Colonic mucosa (tissue), 4 donors: ENCODE data around the gene LIPJ. TPM values are rescaled to one million over a fixed set of nuclear protein-coding genes. Genes with fewer than 3 reads are reported as not detected.

ENCODE experiments used
- DNase-seq: peaks from one replicate; pipeline ENCODE4 v3.0.0-alpha.2; 2020
- H3K27ac ChIP-seq: fragments of 200-600 bp; one replicate; pipeline ENCODE4 v1.8.0; 2021
- H3K27me3 ChIP-seq: fragments of 200-600 bp; one replicate; pipeline ENCODE4 v1.8.0; 2021
- H3K36me3 ChIP-seq: fragments of 200-600 bp; one replicate; pipeline ENCODE4 v1.8.0; 2021
- H3K4me1 ChIP-seq: fragments of 200-600 bp; one replicate; pipeline ENCODE4 v1.8.0; 2021; ENCODE audit warnings: mild to moderate bottlenecking
- H3K4me3 ChIP-seq: fragments of 200-600 bp; one replicate; pipeline ENCODE4 v1.8.0; 2021
- H3K9ac ChIP-seq, 2 donors: one replicate each; pipeline ENCODE4 v1.7.0; 2013; ENCODE audit warnings: control low read depth in 2 of 2, low read depth in 2 of 2, low read length in 2 of 2
- H3K9me3 ChIP-seq: fragments of 200-600 bp; one replicate; pipeline ENCODE4 v1.8.0; 2021
- CTCF ChIP-seq: fragments of 200-600 bp; IDR thresholded peaks from one replicate; pipeline ENCODE4 v1.8.0; 2022; ENCODE audit warnings: antibody characterized with exemption, mild to moderate bottlenecking
- intact Hi-C: fragments of 100-400 bp; cut with DNase I; formaldehyde crosslinking; loops from one replicate; pipeline ENCODE4 v1.14.1; 2022
- total RNA-seq, 2 donors: library from RNA; stranded (reverse); fragmentation: NEBNext Ultra II Directional in 1 of 2; extraction: Animal tissue kit (Norgen Biotek cat#: 25700) in 1 of 2; gene quantifications; one replicate each; pipeline ENCODE4 v1.2.1, GENCODE V29; 2021
- donor health status: healthy.
- donor health status: DM: no; HTN: no; CAD: no.
- donor health status: DM: no; HTN: no; CAD: no.

Gene LIPJ
- total RNA-seq, 2 donors from 2014 or later = 0.16 TPM; not detected in 1

GRCh38 chr10:88616250-88616977 is 29.9 kb downstream of the LIPJ start:
- Histone ChIP-seq H3K36me3 (no peaks in the 10 kb centered on the region), H3K27ac (no peak overlapping the region), H3K27me3 (no peaks in the 10 kb centered on the region), H3K9me3 (no peaks in the 10 kb centered on the region), H3K9ac (no peak overlapping the region), H3K4me3 (no peak overlapping the region), H3K4me1 (no peaks in the 10 kb centered on the region)
- no peak for DNase-seq
- TF ChIP-seq CTCF = no peak
- intact Hi-C loops = no loop called here

GRCh38 chr10:88617772-88618300 is 31.3 kb downstream of the LIPJ start:
- no peaks in the 10 kb centered on the region for H3K9me3 ChIP-seq
- TF ChIP-seq CTCF = no peak
- no peaks in the 10 kb centered on the region for H3K4me1 ChIP-seq
- no peak for DNase-seq
- H3K36me3 ChIP-seq = no peaks in the 10 kb centered on the region
- intact Hi-C loops = no loop called here
- no peak overlapping the region for H3K27ac ChIP-seq
- no peak overlapping the region for H3K9ac ChIP-seq
- H3K4me3 ChIP-seq = no peak overlapping the region
- H3K27me3 ChIP-seq = no peaks in the 10 kb centered on the region

- H3K4me1 ChIP-seq = no peaks in the 10 kb centered on the region
- no peaks in the 10 kb centered on the region for H3K27me3 ChIP-seq
- intact Hi-C loops = no loop called here
- H3K9ac ChIP-seq = no peak overlapping the region
- no peak overlapping the region for H3K27ac ChIP-seq
- DNase-seq = no peak
- no peaks in the 10 kb centered on the region for H3K9me3 ChIP-seq
- H3K4me3 ChIP-seq = no peak overlapping the region
- H3K36me3 ChIP-seq = no peaks in the 10 kb centered on the region
- no peak for TF ChIP-seq CTCF
Observed at GRCh38 chr10:88618496-88618895, 31.9 kb downstream of the LIPJ start.

GRCh38 chr10:88620441-88620840 is 33.9 kb downstream of the LIPJ start:
- Histone ChIP-seq H3K4me1 (no peaks in the 10 kb centered on the region), H3K4me3 (no peak overlapping the region), H3K27me3 (no peaks in the 10 kb centered on the region), H3K9me3 (no peaks in the 10 kb centered on the region), H3K9ac (no peak overlapping the region), H3K27ac (no peak overlapping the region), H3K36me3 (no peaks in the 10 kb centered on the region)
- TF ChIP-seq CTCF = no peak
- no peak for DNase-seq
- intact Hi-C loops = no loop called here

- no peak for TF ChIP-seq CTCF
- H3K27ac ChIP-seq = no peak overlapping the region
- intact Hi-C loops = no loop called here
Observed at GRCh38 chr10:88623835-88624234, 37.3 kb downstream of the LIPJ start.

More at GRCh38 chr10:88623835-88624234, 37.3 kb downstream of the LIPJ start:
- no peaks in the 10 kb centered on the region for H3K27me3 ChIP-seq
- H3K9ac ChIP-seq = no peak overlapping the region
- H3K4me1 ChIP-seq = no peaks in the 10 kb centered on the region
- no peaks in the 10 kb centered on the region for H3K36me3 ChIP-seq
- no peak overlapping the region for H3K4me3 ChIP-seq
- DNase-seq = no peak
- no peaks in the 10 kb centered on the region for H3K9me3 ChIP-seq
